Adrenal gland (tissue), 12 donors: ENCODE results near the gene MGARP. TPM values are rescaled to one million over a fixed set of nuclear protein-coding genes. Genes with fewer than 3 reads are reported as not detected.
A peak's percentile ranks its signal among the peaks of the same experiment; 100 is the strongest.

Experiments
- DNase-seq, 7 donors: peaks; one replicate each; pipeline ENCODE4 v3.0.0-alpha.2; 2019 to 2020
- H3K27ac ChIP-seq, 5 donors: fragments of 200-600 bp; sonication (generic) in 4 of 5; 1 replicate in 3 of 5; 2 replicates in 2 of 5; pipeline versions ENCODE4 v1.5.1 to v1.8.0; 2016 to 2020; ENCODE audit warnings: mild to moderate bottlenecking in 1 of 5
- H3K27me3 ChIP-seq: fragments of 200-600 bp; 2 replicates; pipeline ENCODE4 v1.8.0; 2021
- H3K36me3 ChIP-seq, 2 donors: fragments of 200-600 bp; replicated peaks in 1 of 2; 1 replicate in 1 of 2; 2 replicates in 1 of 2; pipeline versions ENCODE4 v1.5.1 to v1.8.0; 2018 to 2022
- H3K4me1 ChIP-seq, 2 donors: fragments of 200-600 bp; replicated peaks in 1 of 2; 1 replicate in 1 of 2; 2 replicates in 1 of 2; pipeline versions ENCODE4 v1.5.1 to v1.8.0; 2018 to 2021
- H3K4me3 ChIP-seq, 4 donors: fragments of 200-600 bp; sonication (generic) in 3 of 4; one replicate each; pipeline ENCODE4 v1.5.1; 2016 to 2018
- H3K9me3 ChIP-seq, 3 donors: fragments of 200-600 bp; sonication (generic) in 1 of 3; replicated peaks in 1 of 3; 1 replicate in 2 of 3; 2 replicates in 1 of 3; pipeline versions ENCODE4 v1.5.1 to v1.8.0; 2016 to 2021
- CTCF ChIP-seq, 6 experiments: fragments of 450-650 bp in 4 of 6; fragments of 200-600 bp in 2 of 6; sonication (generic) in 1 of 6; IDR thresholded peaks; 1 replicate in 5 of 6; 2 replicates in 1 of 6; pipeline versions ENCODE4 v1.5.1 to v1.8.0; 2016 to 2021; ENCODE audit warnings: antibody characterized with exemption in 6 of 6, mild to moderate bottlenecking in 2 of 6, moderate library complexity in 1 of 6
- POLR2A ChIP-seq, 2 donors: fragments of 450-650 bp; IDR thresholded peaks; one replicate each; pipeline ENCODE4 v1.6.1; 2017; ENCODE audit warnings: antibody characterized with exemption in 2 of 2, mild to moderate bottlenecking in 2 of 2, moderate library complexity in 1 of 2
- WGBS, 4 donors: extraction: QIAGEN DNeasy Blood & Tissue Kit in 2 of 4; methylation state at CpG; one replicate each; pipeline versions ENCODE4 v1.1.5 to v1.1.7; 2013 to 2017; 5-methylcytosine and 5-hydroxymethylcytosine counted together
- intact Hi-C, 2 donors: fragments of 100-400 bp; cut with DNase I; formaldehyde crosslinking; loops; one replicate each; pipeline versions ENCODE4 v1.14.1 to v1.15.0; 2022 to 2023
- polyA plus RNA-seq, 3 donors: library from polyadenylated mRNA; stranded (reverse); fragments of 200-250 nt in 2 of 3; fragments of 350-450 nt in 1 of 3; fragmentation: Illumina TruSeq in 1 of 3; extraction: RNeasy Lipid Tissue Mini Kit (QIAGEN cat#74804) in 1 of 3; gene quantifications; one replicate each; pipeline ENCODE4 v1.2.3, GENCODE V29; 2013 to 2014
- total RNA-seq, 9 donors: library from RNA; depleted of rRNA in 4 of 9; stranded (reverse); fragments of >200 nt in 4 of 9; fragments of 120-200 nt in 1 of 9; fragmentation: NEBNext Ultra II Directional in 1 of 9; extraction: Animal tissue kit (Norgen Biotek cat#: 25700) in 1 of 9; gene quantifications; one replicate each; pipeline versions ENCODE4 v1.1.0 to v1.2.4, GENCODE V29; 2013 to 2023
- donor health status: healthy with polysubstance abuse.
- donor health status: Bipolar disorder and iron deficiency.
- donor health status: DM: yes; HTN: yes; CAD: no.
- donor health status: DM: no; HTN: no; CAD: no.
- donor health status: DM: no; HTN: no; CAD: no.
- donor health status: DM: yes; HTN: yes; CAD: no.

Gene MGARP
- total and polyA plus RNA-seq, 12 donors: 79.2 to 548 (median 238) TPM

GRCh38 chr4:139243448-139244365, 36.3 kb downstream of the MGARP start:
- peak; percentile 38 to 81 (median 69) for DNase-seq
- Histone ChIP-seq H3K4me3 (no peak overlapping the region), H3K27ac (peak overlapping the region in 4 of 5 donors; percentile 2 to 74 (median 50)), H3K4me1 (peaks cover 8 to 21% of the 10 kb centered on the region in 2 donors), H3K27me3 (no peaks in the 10 kb centered on the region), H3K9me3 (no peaks in the 10 kb centered on the region), H3K36me3 (no peaks in the 10 kb centered on the region)
- intact Hi-C loops: no loop called here
- WGBS, 4 donors: 84 to 89% (median 85%) methylated on average over 12 of the region's 12 CpGs
- no peak for TF ChIP-seq POLR2A (IDR thresholded peaks at IDR 0.05)
- no peak for TF ChIP-seq CTCF (IDR thresholded peaks at IDR 0.05)

- intact Hi-C loops: no loop called here
- Histone ChIP-seq H3K4me1 (peaks cover 8 to 21% of the 10 kb centered on the region in 2 donors), H3K36me3 (no peaks in the 10 kb centered on the region), H3K27me3 (no peaks in the 10 kb centered on the region), H3K4me3 (no peak overlapping the region), H3K27ac (peak overlapping the region in 2 of 5 donors; percentile 39 to 61), H3K9me3 (no peaks in the 10 kb centered on the region)
- DNase-seq: no peak
- WGBS, 4 donors: 44 to 72% (median 59%) methylated on average over 2 of the region's 2 CpGs
- no peak for TF ChIP-seq POLR2A (IDR thresholded peaks at IDR 0.05)
Measured at GRCh38 chr4:139242511-139243051, 37.4 kb downstream of the MGARP start.

GRCh38 chr4:139241784-139242151, 38.3 kb downstream of the MGARP start:
- intact Hi-C loops: no loop called here
- no peak for DNase-seq
- Histone ChIP-seq H3K4me3 (no peak overlapping the region), H3K36me3 (no peaks in the 10 kb centered on the region), H3K27me3 (no peaks in the 10 kb centered on the region), H3K27ac (no peak overlapping the region), H3K4me1 (peaks cover 8 to 21% of the 10 kb centered on the region in 2 donors), H3K9me3 (no peaks in the 10 kb centered on the region)
- TF ChIP-seq POLR2A (IDR thresholded peaks at IDR 0.05) (no peak), CTCF (IDR thresholded peaks at IDR 0.05) (no peak)
- WGBS, 4 donors: 94 to 96% (median 95%) methylated on average over 12 of the region's 12 CpGs

DNA sequence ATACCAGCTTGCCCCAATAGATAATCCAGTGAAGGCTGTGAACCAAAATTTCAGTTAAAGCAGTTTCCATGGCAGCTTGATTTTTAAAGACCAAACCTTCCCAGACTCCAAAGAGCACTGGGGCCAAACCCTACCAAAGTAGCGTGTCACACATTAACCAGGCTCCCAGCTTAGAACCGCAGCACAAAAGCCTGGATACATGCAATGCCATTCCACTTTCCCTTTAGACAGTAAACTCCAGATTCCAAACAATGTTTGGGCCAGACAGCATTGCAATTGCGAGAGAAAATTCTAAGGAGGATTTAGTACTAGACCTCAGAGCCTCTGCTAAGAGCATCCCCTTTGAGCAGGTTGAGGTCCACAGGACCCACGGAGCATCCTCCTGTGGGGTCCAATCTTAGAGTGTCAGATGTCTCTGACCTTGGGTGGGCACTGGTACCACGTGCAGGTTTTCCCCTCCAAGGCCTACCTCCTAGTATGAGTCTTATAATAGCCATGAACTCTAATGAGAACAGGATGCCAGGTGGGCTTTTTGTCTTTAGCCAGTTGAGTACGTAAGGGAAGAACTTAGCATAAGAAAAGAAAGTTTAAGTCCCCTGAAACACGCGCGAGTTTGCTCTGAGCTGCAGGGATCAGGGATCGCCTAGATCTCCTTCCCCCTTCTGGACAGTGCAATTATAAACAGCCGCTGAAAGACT, 38.8 kb downstream of the MGARP start:
- H3K4me3 ChIP-seq: no peak overlapping the region
- H3K36me3 ChIP-seq: no peaks in the 10 kb centered on the region
- DNase-seq: no peak
- intact Hi-C loops: no loop called here
- H3K4me1 ChIP-seq: peaks cover 8 to 21% of the 10 kb centered on the region in 2 donors
- H3K27ac ChIP-seq: no peak overlapping the region
- no peak for TF ChIP-seq CTCF (IDR thresholded peaks at IDR 0.05)
- TF ChIP-seq POLR2A (IDR thresholded peaks at IDR 0.05): no peak
- WGBS, 4 donors: 88 to 91% (median 90%) methylated on average over 10 to 11 of the region's 11 CpGs
- H3K27me3 ChIP-seq: no peaks in the 10 kb centered on the region
- no peaks in the 10 kb centered on the region for H3K9me3 ChIP-seq
